K562 treated with DMSO at 1 percent for 4 hours (cell line): ENCODE measurements around the gene NSUN3. TPM values are rescaled to one million over a fixed set of nuclear protein-coding genes. Genes with fewer than 3 reads are reported as not detected.

Experiments
- total RNA-seq: library from RNA; unstranded; fragments of 300-600 nt; gene quantifications from 2 replicates; pipeline ENCODE4 v1.2.3, GENCODE V29; 2022; ENCODE audit not compliant: insufficient read depth

Gene NSUN3
- 8.6 and 9.8 TPM in 2 replicates for total RNA-seq

GRCh38 chr3:94062513-94063404 is at the start of gene NSUN3, which contains the start of gene DHFR2:
Gene NSUN3 (plus strand): TSS chr3:94063061. CDS start chr3:94063127, 66 bp downstream.
Gene DHFR2 (minus strand): TSS chr3:94062916. CDS start chr3:94061511, 1,405 bp downstream.

GRCh38 chr3:94028093-94028837 is 34.6 kb upstream of the NSUN3 start, which contains the start of gene STX19:
Gene STX19 (minus strand): TSS chr3:94028597. CDS start chr3:94015269, 13,328 bp downstream.

Other genes starting within 250 kb of the NSUN3 start
- 18.1 and 24.4 TPM in 2 replicates for gene PROS1, start 89.2 kb upstream of the NSUN3 start, total RNA-seq
- 8.4 and 11.6 TPM in 2 replicates for gene ARL13B, start 82.9 kb upstream of the NSUN3 start, total RNA-seq
- gene STX19, start 34.5 kb upstream of the NSUN3 start, total RNA-seq = not detected in 2 replicates
- 0.60 and 1.2 TPM in 2 replicates for gene DHFR2, start 145 bp upstream of the NSUN3 start, total RNA-seq